Uterus (tissue), 2 donors: Measurements from ENCODE around the gene KRT6C.

ENCODE experiments used
- POLR2A ChIP-seq, 2 donors: fragments of 450-650 bp; IDR thresholded peaks; one replicate each; pipeline ENCODE4 v1.6.1; 2016; ENCODE audit warnings: antibody characterized with exemption in 2 of 2, mild to moderate bottlenecking in 1 of 2, moderate library complexity in 1 of 2
- TF ChIP-seq, protein P1 (sequence below), 4 experiments: fragments of 200-600 bp in 2 of 4; fragments of 450-650 bp in 2 of 4; sonication (generic) in 2 of 4; IDR thresholded peaks; one replicate each; pipeline ENCODE4 v1.5.1; 2016 to 2019; ENCODE audit warnings: antibody characterized with exemption in 4 of 4, mild to moderate bottlenecking in 2 of 4, moderate library complexity in 1 of 4

DNA sequence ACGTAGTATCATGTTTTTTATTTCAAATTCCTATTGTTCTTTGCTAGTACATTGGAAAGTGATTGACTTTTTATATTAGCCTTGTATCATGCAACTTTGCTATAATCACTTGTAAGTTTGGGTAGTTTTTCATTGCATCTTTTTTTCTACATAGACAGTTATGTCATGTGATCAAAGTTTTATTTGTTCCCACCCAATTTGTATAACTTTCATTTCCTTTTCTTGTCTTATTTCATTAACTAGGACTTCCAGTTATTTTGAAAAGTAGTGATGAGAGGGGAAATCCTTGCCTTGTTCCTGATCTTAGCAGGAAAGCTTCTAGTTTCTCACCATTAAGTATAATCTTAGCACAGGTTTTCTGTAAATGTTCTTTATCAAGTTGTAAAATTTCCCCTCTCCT, 29.3 kb upstream of the KRT6C start:
- no peak for TF ChIP-seq POLR2A (IDR thresholded peaks at IDR 0.05)
- TF ChIP-seq, protein P1, sequence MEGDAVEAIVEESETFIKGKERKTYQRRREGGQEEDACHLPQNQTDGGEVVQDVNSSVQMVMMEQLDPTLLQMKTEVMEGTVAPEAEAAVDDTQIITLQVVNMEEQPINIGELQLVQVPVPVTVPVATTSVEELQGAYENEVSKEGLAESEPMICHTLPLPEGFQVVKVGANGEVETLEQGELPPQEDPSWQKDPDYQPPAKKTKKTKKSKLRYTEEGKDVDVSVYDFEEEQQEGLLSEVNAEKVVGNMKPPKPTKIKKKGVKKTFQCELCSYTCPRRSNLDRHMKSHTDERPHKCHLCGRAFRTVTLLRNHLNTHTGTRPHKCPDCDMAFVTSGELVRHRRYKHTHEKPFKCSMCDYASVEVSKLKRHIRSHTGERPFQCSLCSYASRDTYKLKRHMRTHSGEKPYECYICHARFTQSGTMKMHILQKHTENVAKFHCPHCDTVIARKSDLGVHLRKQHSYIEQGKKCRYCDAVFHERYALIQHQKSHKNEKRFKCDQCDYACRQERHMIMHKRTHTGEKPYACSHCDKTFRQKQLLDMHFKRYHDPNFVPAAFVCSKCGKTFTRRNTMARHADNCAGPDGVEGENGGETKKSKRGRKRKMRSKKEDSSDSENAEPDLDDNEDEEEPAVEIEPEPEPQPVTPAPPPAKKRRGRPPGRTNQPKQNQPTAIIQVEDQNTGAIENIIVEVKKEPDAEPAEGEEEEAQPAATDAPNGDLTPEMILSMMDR (IDR thresholded peaks at IDR 0.05): no peak
